Measurements from ENCODE around the gene MEGF11. TPM values are rescaled to one million over a fixed set of nuclear protein-coding genes. Genes with fewer than 3 reads are reported as not detected.
A peak's percentile ranks its signal among the peaks of the same experiment; 100 is the strongest.

MEGF11 gene
- total RNA-seq, 1 experiment from 2014 or later, result 1.2 TPM

GRCh38 chr15:66161108-66161507 is 92.4 kb downstream of the MEGF11 start:
- no peak overlapping the region for H3K23ac ChIP-seq (ENCODE audit: insufficient read length, low read depth, low read length)
- no peak overlapping the region for H3T11ph ChIP-seq (ENCODE audit: low read length)
- no peaks in the 10 kb centered on the region for H3K79me1 ChIP-seq (ENCODE audit: insufficient read depth, low read depth, low read length, poor library complexity, severe bottlenecking)
- no peak overlapping the region for H2AK5ac ChIP-seq (ENCODE audit: insufficient read length, low read length)
- no peak overlapping the region for H2BK15ac ChIP-seq (ENCODE audit: low read depth, low read length)
- H2BK12ac ChIP-seq (ENCODE audit: insufficient read length, low read depth, low read length), result no peak overlapping the region
- Mint-ChIP-seq H3K27me3 (ENCODE audit: low read depth) (peaks cover 2% of the 10 kb centered on the region), H3K27ac (peak overlapping the region in 1 of 3 experiments; percentile 79; a peak in 2 of 7 replicates), H3K4me3 (no peak overlapping the region), H3K4me1 (peaks cover 2 to 9% of the 10 kb centered on the region in 2 experiments; a peak in 2 of 4 replicates), H3K9me3 (no peaks in the 10 kb centered on the region), H3K36me3 (ENCODE audit: insufficient read depth in 1 of 3, low read depth in 3 of 3) (no peaks in the 10 kb centered on the region; a peak in 2 of 7 replicates)
- no peaks in the 10 kb centered on the region for H3K4me1 ChIP-seq (ENCODE audit: insufficient read depth, low read length)
- H3K56ac ChIP-seq (ENCODE audit: insufficient read length, low read depth, low read length), result no peak overlapping the region
- no peaks in the 10 kb centered on the region for H3K79me2 ChIP-seq (ENCODE audit: insufficient read depth, low read length)
- no peak overlapping the region for H4K8ac ChIP-seq (replicated peaks; ENCODE audit: insufficient read length, low read depth, low read length)
- H3K18ac ChIP-seq (ENCODE audit: insufficient read length, low read depth, low read length), result no peak overlapping the region
- no peak overlapping the region for H3K27ac ChIP-seq (ENCODE audit: insufficient read length, low read depth, low read length)
- WGBS (ENCODE audit: extremely low coverage, insufficient read length, low lambda C conversion rate), result no CpG with 5 or more reads among the region's 4 CpGs
- H3K9me3 ChIP-seq (ENCODE audit: control insufficient read depth, low read depth, low read length), result no peaks in the 10 kb centered on the region
- no peak overlapping the region for H3K4ac ChIP-seq (ENCODE audit: low read depth, low read length)
- no peak overlapping the region for H2AFZ ChIP-seq (ENCODE audit: low read length)
- H2BK5ac ChIP-seq (ENCODE audit: insufficient read length, low read length), result no peak overlapping the region
- DNase-seq, result no peak
- no peaks in the 10 kb centered on the region for H3K27me3 ChIP-seq (ENCODE audit: insufficient read depth, low read length)
- no peaks in the 10 kb centered on the region for H3K23me2 ChIP-seq (ENCODE audit: insufficient read length, low read depth, low read length, poor library complexity, severe bottlenecking)
- H4K5ac ChIP-seq (ENCODE audit: insufficient read length, low read depth, low read length), result no peak overlapping the region
- H2BK120ac ChIP-seq (ENCODE audit: low read depth, low read length, poor library complexity, severe bottlenecking), result no peak overlapping the region
- no peak overlapping the region for H3K9ac ChIP-seq (ENCODE audit: extremely low read depth, insufficient read length, low read length)
- H3K14ac ChIP-seq (ENCODE audit: insufficient read depth, low read length), result no peak overlapping the region
- H2BK20ac ChIP-seq (ENCODE audit: low read depth, low read length, poor library complexity, severe bottlenecking), result no peak overlapping the region
- H4K91ac ChIP-seq (ENCODE audit: insufficient read length, low read depth, low read length), result no peak overlapping the region
- H4K20me1 ChIP-seq (ENCODE audit: control insufficient read depth, insufficient read depth, insufficient read length), result no peaks in the 10 kb centered on the region
- no peak for TF ChIP-seq CTCF (conservative IDR thresholded peaks at IDR 0.05)
- H3K4me2 ChIP-seq (ENCODE audit: insufficient read depth, insufficient read length, low read length), result no peak overlapping the region
